Activated CD4-positive, CD25-positive, alpha-beta regulatory T cell (primary cell): Measurements from ENCODE around the gene IGF2R.
"Not testable (repeated sequence)": the region's sequence is repeated elsewhere in the genome, so short reads cannot be mapped to it uniquely, and the experiment has no call there.

Source experiments
- DNase-seq, 4 experiments: peaks; one replicate each; lab custom pipeline; 2025; lab: John Stamatoyannopoulos, UW

The IGF2R gene

GRCh38 chr6:160076009-160076408, 107.1 kb downstream of the IGF2R start:
- DNase-seq: no peak

GRCh38 chr6:160077024-160077423, 108.1 kb downstream of the IGF2R start:
- no peak for DNase-seq

- no peak for DNase-seq
Measured at GRCh38 chr6:160077526-160077925, 108.6 kb downstream of the IGF2R start.

GRCh38 chr6:160078883-160079685, 110.2 kb downstream of the IGF2R start:
- no peak for DNase-seq

- no peak for DNase-seq
Measured at GRCh38 chr6:160079686-160080043, 110.8 kb downstream of the IGF2R start.

GRCh38 chr6:160080097-160080496, 111.2 kb downstream of the IGF2R start:
- DNase-seq: no peak

- no peak for DNase-seq
Measured at GRCh38 chr6:160081398-160081797, 112.5 kb downstream of the IGF2R start.

GRCh38 chr6:160082627-160083026, 113.7 kb downstream of the IGF2R start:
- DNase-seq: no peak

GRCh38 chr6:160084198-160084776, 115.4 kb downstream of the IGF2R start:
- DNase-seq: no peak

GRCh38 chr6:160085226-160085625, 116.3 kb downstream of the IGF2R start:
- DNase-seq: no peak

GRCh38 chr6:160085713-160086505, 117.0 kb downstream of the IGF2R start:
- no peak for DNase-seq

- DNase-seq: no peak
Measured at GRCh38 chr6:160086754-160087153, 117.9 kb downstream of the IGF2R start.

GRCh38 chr6:160088069-160088783, 119.3 kb downstream of the IGF2R start:
- no peak for DNase-seq

GRCh38 chr6:160088784-160089533, 120.1 kb downstream of the IGF2R start:
- no peak for DNase-seq

- no peak for DNase-seq
Measured at GRCh38 chr6:160089534-160089897, 120.6 kb downstream of the IGF2R start.

- not testable (repeated sequence) for DNase-seq
Measured at GRCh38 chr6:160090442-160091239, 121.8 kb downstream of the IGF2R start.

- DNase-seq: not testable (repeated sequence)
Measured at GRCh38 chr6:160092176-160092575, 123.3 kb downstream of the IGF2R start.

GRCh38 chr6:160092602-160093001, 123.7 kb downstream of the IGF2R start:
- DNase-seq: no peak

GRCh38 chr6:160093061-160093460, 124.2 kb downstream of the IGF2R start:
- no peak for DNase-seq

- DNase-seq: no peak
Measured at GRCh38 chr6:160093946-160094345, 125.1 kb downstream of the IGF2R start.
